H1 (cell line): Measurements from ENCODE around the gene IL1RAP. TPM values are rescaled to one million over a fixed set of nuclear protein-coding genes. Genes with fewer than 3 reads are reported as not detected.

Experiments
- GTF2F1 ChIP-seq: IDR thresholded peaks from 2 replicates; pipeline ENCODE4 v1.6.1; 2012; ENCODE audit warnings: low read depth, low read length, improper control_type of control experiment, borderline replicate concordance
- RAD21 ChIP-seq, 2 experiments: IDR thresholded peaks in 1 of 2; conservative IDR thresholded peaks in 1 of 2; 2 replicates each; pipeline ENCODE4 v1.6.1; 2011; ENCODE audit warnings: low read depth in 2 of 2, low read length in 2 of 2, improper control_type of control experiment in 1 of 2, inconsistent platforms in 1 of 2, mild to moderate bottlenecking in 1 of 2, moderate library complexity in 1 of 2
- SIN3A ChIP-seq, 2 experiments: IDR thresholded peaks in 1 of 2; conservative IDR thresholded peaks in 1 of 2; 2 replicates each; pipeline ENCODE4 v1.6.1; 2011 to 2012; ENCODE audit warnings: low read length in 2 of 2, improper control_type of control experiment in 1 of 2, low read depth in 1 of 2, mild to moderate bottlenecking in 1 of 2
- polyA plus RNA-seq, 7 experiments: library from polyadenylated mRNA; depleted of rRNA in 3 of 7; stranded (reverse) in 5 of 7; unstranded in 2 of 7; fragments of >200 nt in 5 of 7; fragments of 200-250 nt in 2 of 7; gene quantifications; 1 replicate in 5 of 7; 2 replicates in 1 of 7; 4 replicates in 1 of 7; pipeline versions ENCODE4 v1.2.1 to v1.2.3, GENCODE V29; 2011 to 2013; ENCODE audit warnings: missing spikeins in 2 of 7, mixed read lengths in 2 of 7
- total RNA-seq: library from RNA; stranded (reverse); fragmentation: NEBNext Ultra II Directional; extraction: Animal tissue kit (Norgen Biotek cat#: 25700); gene quantifications from 2 replicates; pipeline ENCODE4 v1.2.1, GENCODE V29; 2021

Gene IL1RAP
- total and polyA plus RNA-seq, 2 of the 8 experiments (the other 6 are each of a cell fraction or from before 2014, with no cell fraction given) = 2.4 to 3.9 TPM

GRCh38 chr3:190495354-190495753, 18.5 kb upstream of the IL1RAP start (continued):
- TF ChIP-seq GTF2F1 (no peak), RAD21 (IDR thresholded peaks at IDR 0.05 in 1 of 2, conservative IDR thresholded peaks at IDR 0.05 in 1 of 2; ENCODE audit: low read depth in 2 of 2, low read length in 2 of 2) (no peak), SIN3A (conservative IDR thresholded peaks at IDR 0.05 in 1 of 2, IDR thresholded peaks at IDR 0.05 in 1 of 2; ENCODE audit: low read depth in 1 of 2, low read length in 2 of 2) (no peak)
